Measurements from ENCODE around the gene SENP5.
"Not testable (repeated sequence)": the region's sequence is repeated elsewhere in the genome, so short reads cannot be mapped to it uniquely, and the experiment has no call there.

Gene SENP5

DNA sequence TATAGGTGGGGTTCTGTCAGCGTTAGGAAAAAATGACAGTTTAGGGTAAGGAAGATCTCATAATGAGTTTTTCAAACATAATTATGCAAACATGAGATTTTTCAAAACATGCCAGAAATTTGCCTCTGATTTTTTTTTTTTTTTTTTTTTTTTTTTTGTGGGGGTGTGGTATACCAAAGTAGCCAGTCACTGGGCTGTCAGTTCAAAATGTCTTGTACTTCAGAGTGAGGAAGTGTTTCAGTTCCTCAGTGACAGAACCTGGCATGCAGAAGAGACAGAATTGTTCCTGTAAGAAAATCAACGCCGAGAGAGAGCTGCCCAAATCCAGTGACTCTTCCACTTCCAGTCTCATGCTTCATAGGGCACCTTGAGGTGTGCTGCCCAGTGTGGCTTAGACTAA is 64.9 kb downstream of the SENP5 start:
- Histone ChIP-seq H3K27me3 (ENCODE audit: insufficient read depth, insufficient read length) (no peaks in the 10 kb centered on the region), H3K4me1 (ENCODE audit: insufficient read depth, insufficient read length) (no peaks in the 10 kb centered on the region), H3K9ac (ENCODE audit: insufficient read length, low read depth) (no peak overlapping the region), H3K36me3 (ENCODE audit: insufficient read depth, insufficient read length, low read length) (peaks cover 85% of the 10 kb centered on the region), H3K4me3 (ENCODE audit: insufficient read length, low read depth) (no peak overlapping the region), H3K9me3 (ENCODE audit: insufficient read depth, low read length) (no peaks in the 10 kb centered on the region)
- DNase-seq (ENCODE audit: low read depth, low spot score), result no peak
- TF ChIP-seq YY1 (IDR thresholded peaks at IDR 0.05; ENCODE audit: insufficient read depth, insufficient read length), result no peak

DNA sequence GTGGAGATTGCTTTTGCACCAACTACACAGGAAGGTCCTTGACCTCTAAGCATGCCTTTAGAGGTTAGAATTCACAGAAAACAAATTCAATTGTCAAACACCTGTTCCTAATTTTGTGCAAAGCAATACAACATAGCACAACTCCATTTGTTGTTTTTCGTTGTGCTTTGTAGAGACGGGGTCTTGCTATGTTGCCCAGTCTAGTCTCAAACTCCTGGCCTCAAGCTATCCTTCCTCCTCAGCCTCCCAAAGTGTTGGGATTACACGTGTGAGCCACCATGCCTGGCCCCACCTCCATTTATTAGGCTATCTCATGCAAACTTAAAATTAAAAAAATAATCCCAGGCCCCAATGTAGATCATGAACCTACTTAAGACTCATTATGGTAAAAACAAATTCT is 68.6 kb downstream of the SENP5 start:
- H3K4me3 ChIP-seq (ENCODE audit: insufficient read length, low read depth), result no peak overlapping the region
- no peak for DNase-seq (ENCODE audit: low read depth, low spot score)
- peaks cover 86% of the 10 kb centered on the region for H3K36me3 ChIP-seq (ENCODE audit: insufficient read depth, insufficient read length, low read length)

DNA sequence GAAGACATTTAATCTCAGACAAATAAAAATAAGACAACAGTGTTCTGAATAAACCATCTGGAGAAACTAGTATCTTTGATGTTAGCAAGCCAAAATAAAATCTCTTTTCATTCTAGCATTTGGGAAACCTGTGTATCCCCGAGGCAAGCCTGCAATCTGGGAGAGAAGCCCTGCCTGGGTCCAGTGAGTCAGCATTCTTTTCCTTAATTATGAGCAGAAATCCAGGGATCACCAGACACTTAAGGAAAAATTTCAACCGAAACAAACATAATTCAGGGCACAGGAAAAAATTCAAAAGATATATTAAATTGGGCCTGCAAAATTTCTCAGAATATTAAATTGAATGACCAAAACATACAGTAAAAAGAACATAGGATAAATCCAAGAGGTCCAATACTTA is 70.4 kb downstream of the SENP5 start:
- TF ChIP-seq SUZ12 (IDR thresholded peaks at IDR 0.05; ENCODE audit: extremely low read depth, insufficient read depth, insufficient read length), result no peak
- TF ChIP-seq YY1 (IDR thresholded peaks at IDR 0.05; ENCODE audit: insufficient read depth, insufficient read length), result no peak
- no peak for TF ChIP-seq ZNF274 (IDR thresholded peaks at IDR 0.05; ENCODE audit: low read depth, low read length)

More for the DNA sequence above, 68.6 kb downstream of the SENP5 start:
- TF ChIP-seq YY1 (IDR thresholded peaks at IDR 0.05; ENCODE audit: insufficient read depth, insufficient read length), result no peak
- TF ChIP-seq ZNF274 (IDR thresholded peaks at IDR 0.05; ENCODE audit: low read depth, low read length), result no peak
- no peak for TF ChIP-seq SUZ12 (IDR thresholded peaks at IDR 0.05; ENCODE audit: extremely low read depth, insufficient read depth, insufficient read length)
- no peak overlapping the region for H3K9ac ChIP-seq (ENCODE audit: insufficient read length, low read depth)
- no peaks in the 10 kb centered on the region for H3K9me3 ChIP-seq (ENCODE audit: insufficient read depth, low read length)
- no peaks in the 10 kb centered on the region for H3K27me3 ChIP-seq (ENCODE audit: insufficient read depth, insufficient read length)
- H3K4me1 ChIP-seq (ENCODE audit: insufficient read depth, insufficient read length), result no peaks in the 10 kb centered on the region

GRCh38 chr3:196938576-196938975 is 70.9 kb downstream of the SENP5 start:
- no peak overlapping the region for H3K4me3 ChIP-seq (ENCODE audit: insufficient read length, low read depth)
- H3K27me3 ChIP-seq (ENCODE audit: insufficient read depth, insufficient read length), result no peaks in the 10 kb centered on the region
- no peak for DNase-seq (ENCODE audit: low read depth, low spot score)
- H3K36me3 ChIP-seq (ENCODE audit: insufficient read depth, insufficient read length, low read length), result peaks cover 72% of the 10 kb centered on the region
- TF ChIP-seq ZNF274 (IDR thresholded peaks at IDR 0.05; ENCODE audit: low read depth, low read length) (no peak), YY1 (IDR thresholded peaks at IDR 0.05; ENCODE audit: insufficient read depth, insufficient read length) (no peak), SUZ12 (IDR thresholded peaks at IDR 0.05; ENCODE audit: extremely low read depth, insufficient read depth, insufficient read length) (no peak)
- H3K9me3 ChIP-seq (ENCODE audit: insufficient read depth, low read length), result no peaks in the 10 kb centered on the region
- peaks cover 1% of the 10 kb centered on the region for H3K4me1 ChIP-seq (ENCODE audit: insufficient read depth, insufficient read length)
- H3K9ac ChIP-seq (ENCODE audit: insufficient read length, low read depth), result no peak overlapping the region

More for the DNA sequence above, 70.4 kb downstream of the SENP5 start:
- Histone ChIP-seq H3K9me3 (ENCODE audit: insufficient read depth, low read length) (no peaks in the 10 kb centered on the region), H3K36me3 (ENCODE audit: insufficient read depth, insufficient read length, low read length) (peaks cover 70% of the 10 kb centered on the region), H3K9ac (ENCODE audit: insufficient read length, low read depth) (no peak overlapping the region), H3K4me3 (ENCODE audit: insufficient read length, low read depth) (no peak overlapping the region), H3K4me1 (ENCODE audit: insufficient read depth, insufficient read length) (no peaks in the 10 kb centered on the region), H3K27me3 (ENCODE audit: insufficient read depth, insufficient read length) (no peaks in the 10 kb centered on the region)
- DNase-seq (ENCODE audit: low read depth, low spot score), result no peak

DNA sequence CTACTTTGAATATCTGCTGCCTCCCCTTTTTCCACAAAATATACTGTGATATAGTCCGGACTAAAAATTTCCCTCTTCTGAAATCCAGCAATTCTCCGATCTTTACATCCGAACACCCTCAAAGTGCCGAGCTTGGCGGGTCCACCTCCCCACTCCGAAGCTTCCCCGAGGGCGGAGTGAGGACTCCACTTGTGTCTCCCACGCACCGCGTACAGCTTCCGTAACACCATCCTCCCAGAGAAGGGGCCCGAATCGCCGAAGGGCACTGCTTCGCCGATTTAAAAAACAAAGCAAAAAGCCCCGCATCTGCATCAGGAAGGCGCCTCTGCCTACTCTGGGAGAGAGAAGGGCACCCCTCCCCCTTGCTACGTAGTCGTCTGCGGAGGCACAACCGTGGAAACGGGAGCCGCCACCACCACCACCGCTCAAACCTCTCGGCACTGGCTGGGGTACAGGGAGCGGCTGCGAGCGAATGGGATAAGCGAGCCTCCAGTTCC is 74.1 kb downstream of the SENP5 start:
- DNase-seq (ENCODE audit: low read depth, low spot score), result peak; percentile 57
- Histone ChIP-seq H3K9me3 (ENCODE audit: insufficient read depth, low read length) (no peaks in the 10 kb centered on the region), H3K4me1 (ENCODE audit: insufficient read depth, insufficient read length) (peaks cover 5% of the 10 kb centered on the region), H3K4me3 (ENCODE audit: insufficient read length, low read depth) (peak overlapping the region; percentile 99), H3K27me3 (ENCODE audit: insufficient read depth, insufficient read length) (no peaks in the 10 kb centered on the region), H3K36me3 (ENCODE audit: insufficient read depth, insufficient read length, low read length) (peaks cover 46% of the 10 kb centered on the region), H3K9ac (ENCODE audit: insufficient read length, low read depth) (peak overlapping the region; percentile 93)
- TF ChIP-seq ZNF274 (IDR thresholded peaks at IDR 0.05; ENCODE audit: low read depth, low read length) (no peak), YY1 (IDR thresholded peaks at IDR 0.05; ENCODE audit: insufficient read depth, insufficient read length) (no peak), SUZ12 (IDR thresholded peaks at IDR 0.05; ENCODE audit: extremely low read depth, insufficient read depth, insufficient read length) (no peak)

GRCh38 chr3:196942226-196942914 is 74.7 kb downstream of the SENP5 start, which contains the start of gene NCBP2:
Gene NCBP2, minus strand, starts transcription at chr3:196942528. Its CDS starts 25 bp downstream, at chr3:196942503.
- TF ChIP-seq YY1 (IDR thresholded peaks at IDR 0.05; ENCODE audit: insufficient read depth, insufficient read length) (peak; percentile 27), SUZ12 (IDR thresholded peaks at IDR 0.05; ENCODE audit: extremely low read depth, insufficient read depth, insufficient read length) (no peak)
- Histone ChIP-seq H3K27me3 (ENCODE audit: insufficient read depth, insufficient read length) (no peaks in the 10 kb centered on the region), H3K36me3 (ENCODE audit: insufficient read depth, insufficient read length, low read length) (peaks cover 45% of the 10 kb centered on the region), H3K9ac (ENCODE audit: insufficient read length, low read depth) (peak within 1 kb of the TSS; percentile 93), H3K9me3 (ENCODE audit: insufficient read depth, low read length) (no peaks in the 10 kb centered on the region), H3K4me3 (ENCODE audit: insufficient read length, low read depth) (peak within 1 kb of the TSS; percentile 99), H3K4me1 (ENCODE audit: insufficient read depth, insufficient read length) (peaks cover 8% of the 10 kb centered on the region)
- peak; percentile 98 for DNase-seq (ENCODE audit: low read depth, low spot score)

- no peak for TF ChIP-seq YY1 (IDR thresholded peaks at IDR 0.05; ENCODE audit: insufficient read depth, insufficient read length)
- TF ChIP-seq ZNF274 (IDR thresholded peaks at IDR 0.05; ENCODE audit: low read depth, low read length), result no peak
- no peak for TF ChIP-seq SUZ12 (IDR thresholded peaks at IDR 0.05; ENCODE audit: extremely low read depth, insufficient read depth, insufficient read length)
- Histone ChIP-seq H3K9me3 (ENCODE audit: insufficient read depth, low read length) (no peaks in the 10 kb centered on the region), H3K27me3 (ENCODE audit: insufficient read depth, insufficient read length) (no peaks in the 10 kb centered on the region), H3K9ac (ENCODE audit: insufficient read length, low read depth) (peak overlapping the region; percentile 93), H3K4me1 (ENCODE audit: insufficient read depth, insufficient read length) (peaks cover 12% of the 10 kb centered on the region), H3K4me3 (ENCODE audit: insufficient read length, low read depth) (peak overlapping the region; percentile 99), H3K36me3 (ENCODE audit: insufficient read depth, insufficient read length, low read length) (peaks cover 39% of the 10 kb centered on the region)
- no peak for DNase-seq (ENCODE audit: low read depth, low spot score)
These were observed 75.2 kb downstream of the SENP5 start for GRCh38 chr3:196942915-196943277.

DNA sequence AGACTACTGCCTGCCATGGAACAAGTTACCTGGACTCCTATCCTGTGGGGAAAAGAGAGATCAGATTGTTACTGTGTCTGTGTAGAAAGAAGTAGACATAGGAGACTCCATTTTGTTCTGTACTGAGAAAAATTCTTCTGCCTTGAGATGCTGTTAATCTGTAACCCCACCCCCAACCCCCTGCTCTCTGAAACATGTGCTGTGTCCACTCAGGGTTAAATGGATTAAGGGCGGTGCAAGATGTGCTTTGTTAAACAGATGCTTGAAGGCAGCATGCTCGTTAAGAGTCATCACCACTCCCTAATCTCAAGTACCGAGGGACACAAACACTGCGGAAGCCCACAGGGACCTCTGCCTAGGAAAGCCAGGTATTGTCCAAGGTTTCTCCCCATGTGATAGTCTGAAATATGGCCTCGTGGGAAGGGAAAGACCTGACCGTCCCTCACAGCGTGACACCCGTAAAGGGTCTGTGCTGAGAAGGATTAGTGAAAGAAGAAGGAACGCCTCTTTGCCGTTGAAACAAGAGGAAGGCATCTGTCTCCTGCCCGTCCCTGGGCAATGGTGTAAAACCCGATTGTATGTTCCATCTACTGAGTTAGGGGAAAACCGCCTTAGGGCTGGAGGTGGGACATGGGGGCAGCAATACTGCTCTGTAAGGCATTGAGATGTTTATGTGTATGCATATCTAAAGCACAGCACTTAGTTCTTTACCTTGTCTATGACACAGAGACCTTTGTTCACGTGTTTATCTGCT is 76.5 kb downstream of the SENP5 start:
- not testable (repeated sequence) for DNase-seq (ENCODE audit: low read depth, low spot score); H3K9me3 ChIP-seq (ENCODE audit: insufficient read depth, low read length); H3K27me3 ChIP-seq (ENCODE audit: insufficient read depth, insufficient read length)
- Histone ChIP-seq H3K36me3 (ENCODE audit: insufficient read depth, insufficient read length, low read length) (peaks cover 27% of the 10 kb centered on the region), H3K4me1 (ENCODE audit: insufficient read depth, insufficient read length) (peaks cover 12% of the 10 kb centered on the region), H3K9ac (ENCODE audit: insufficient read length, low read depth) (peak overlapping the region; percentile 21), H3K4me3 (ENCODE audit: insufficient read length, low read depth) (peak overlapping the region; percentile 99)
